Smooth muscle cell of the brain vasculature (primary cell): Measurements from ENCODE around the gene GFRA3.
A peak's percentile ranks its signal among the peaks of the same experiment; 100 is the strongest.

Experiments
- DNase-seq: peaks from one replicate; pipeline ENCODE4 v3.0.0-alpha.2; 2012; ENCODE audit warnings: low read depth, low spot score

GFRA3 gene

DNA sequence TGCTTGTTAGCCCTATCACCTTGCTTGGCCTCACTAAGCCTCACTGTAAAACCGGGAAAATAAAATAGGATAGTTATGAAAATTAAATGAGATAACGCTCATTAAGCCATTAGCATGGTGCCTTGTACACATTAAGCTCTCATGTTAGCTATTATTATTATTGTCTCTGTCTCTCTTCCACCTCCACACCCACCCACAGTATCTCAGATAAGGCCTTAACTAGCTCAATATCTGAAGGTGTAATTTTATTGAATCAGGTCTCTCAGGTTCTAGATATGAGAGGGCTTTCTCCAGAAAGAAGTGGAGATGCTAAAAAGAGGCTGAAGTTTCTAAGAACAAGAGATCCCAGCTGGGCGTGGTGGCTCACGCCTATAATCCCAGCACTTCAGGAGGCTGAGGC is 27.6 kb downstream of the GFRA3 start:
- no peak for DNase-seq

DNA sequence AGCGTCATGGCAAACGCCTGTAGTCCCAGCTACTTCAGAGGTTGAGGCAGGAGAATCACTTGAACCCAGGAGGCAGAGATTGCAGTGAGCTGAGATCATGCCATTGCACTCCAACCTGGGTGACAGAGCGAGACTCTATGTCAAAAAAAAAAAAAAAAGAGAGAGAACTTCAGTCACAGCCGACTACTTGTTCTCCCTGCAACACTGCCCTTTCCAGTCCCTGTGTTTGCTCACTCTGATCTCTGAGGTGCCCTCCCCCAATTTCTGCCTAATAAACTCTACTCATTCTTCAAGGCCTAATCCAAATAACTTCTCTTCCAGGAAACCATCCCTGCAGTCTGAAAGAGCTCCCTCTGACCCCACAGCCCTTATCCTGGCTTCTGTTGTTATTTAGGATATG is 28.1 kb downstream of the GFRA3 start:
- no peak for DNase-seq

DNA sequence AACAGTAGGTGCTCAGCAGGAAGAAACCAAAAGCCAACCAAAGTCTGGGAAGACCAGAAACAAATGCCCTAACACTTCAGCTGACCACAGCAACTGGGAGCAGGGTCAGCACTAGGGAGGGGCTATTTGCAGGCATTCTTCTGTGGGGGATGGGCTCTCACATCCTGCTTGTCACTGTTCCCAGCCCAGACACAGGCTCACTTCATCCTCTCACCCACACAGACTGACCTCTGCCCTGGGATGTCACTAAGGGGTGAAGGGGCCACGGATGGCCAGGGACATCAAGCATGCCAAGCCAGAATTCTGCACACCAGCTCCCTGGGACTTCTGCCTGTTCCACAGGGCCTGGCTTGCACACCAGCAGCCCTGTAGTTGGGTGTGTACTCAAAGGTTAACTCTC is 28.7 kb downstream of the GFRA3 start:
- DNase-seq: no peak

DNA sequence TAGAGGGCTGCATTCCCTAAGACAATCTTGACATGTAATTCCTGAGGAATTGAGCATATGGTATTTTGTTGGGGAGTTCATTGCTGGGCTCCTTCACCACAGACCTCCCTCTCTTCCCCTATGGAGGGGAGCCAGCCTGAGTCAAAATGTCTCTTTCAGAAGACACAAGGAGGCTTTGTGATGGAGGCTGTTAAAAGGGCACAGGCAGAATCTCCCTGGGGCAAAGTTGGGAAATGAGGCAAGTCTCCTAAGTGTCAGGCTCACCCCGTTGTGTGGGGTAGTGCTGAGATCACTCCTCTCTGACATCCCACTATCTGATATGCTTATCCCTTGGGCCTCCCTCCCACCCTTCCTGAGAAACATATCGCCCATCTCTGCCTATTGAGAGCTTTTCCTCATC is 30.6 kb downstream of the GFRA3 start:
- DNase-seq: no peak

DNA sequence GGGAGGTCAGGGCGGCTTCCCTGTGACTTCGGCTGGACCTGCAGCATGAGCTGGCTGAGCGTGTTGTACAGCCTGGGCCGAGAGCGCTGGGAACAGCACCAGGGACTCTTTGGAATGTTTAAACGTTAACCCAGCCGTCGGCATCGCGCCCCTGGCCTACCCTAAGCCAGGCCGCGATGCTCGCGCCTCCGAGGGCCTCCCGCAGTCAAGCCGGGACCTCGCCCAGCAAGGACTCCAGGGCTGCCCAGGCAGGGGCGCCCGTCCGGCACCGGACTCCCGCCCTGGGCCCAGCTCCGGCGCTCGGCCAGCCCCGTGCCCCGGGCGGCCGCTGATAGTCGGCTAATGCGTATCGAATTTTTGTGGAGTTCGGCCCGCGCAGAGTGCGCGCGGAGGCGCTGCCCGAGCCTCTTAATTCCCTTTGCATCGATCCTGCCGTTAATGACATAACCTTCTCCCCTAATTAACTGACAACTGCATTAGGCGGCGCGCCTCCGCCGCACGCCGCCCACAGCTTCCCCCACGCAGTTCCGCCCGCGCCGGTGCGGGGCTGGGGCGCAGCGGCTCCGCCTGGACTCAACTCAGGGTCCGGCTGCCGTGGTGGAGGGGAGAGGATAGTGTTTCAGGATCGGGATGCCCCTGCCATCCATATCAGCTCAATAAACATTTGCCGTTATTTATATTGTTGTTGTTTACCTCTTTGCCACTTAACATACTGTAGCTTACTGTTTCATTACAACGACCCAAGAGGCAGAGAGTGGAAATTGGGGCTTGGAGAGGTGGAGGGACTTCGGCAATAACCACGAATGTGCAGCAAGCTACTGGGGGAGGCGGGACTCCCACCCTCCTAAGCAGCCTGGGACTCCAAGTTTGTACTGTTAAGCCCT is 32.5 kb downstream of the GFRA3 start:
- no peak for DNase-seq

DNA sequence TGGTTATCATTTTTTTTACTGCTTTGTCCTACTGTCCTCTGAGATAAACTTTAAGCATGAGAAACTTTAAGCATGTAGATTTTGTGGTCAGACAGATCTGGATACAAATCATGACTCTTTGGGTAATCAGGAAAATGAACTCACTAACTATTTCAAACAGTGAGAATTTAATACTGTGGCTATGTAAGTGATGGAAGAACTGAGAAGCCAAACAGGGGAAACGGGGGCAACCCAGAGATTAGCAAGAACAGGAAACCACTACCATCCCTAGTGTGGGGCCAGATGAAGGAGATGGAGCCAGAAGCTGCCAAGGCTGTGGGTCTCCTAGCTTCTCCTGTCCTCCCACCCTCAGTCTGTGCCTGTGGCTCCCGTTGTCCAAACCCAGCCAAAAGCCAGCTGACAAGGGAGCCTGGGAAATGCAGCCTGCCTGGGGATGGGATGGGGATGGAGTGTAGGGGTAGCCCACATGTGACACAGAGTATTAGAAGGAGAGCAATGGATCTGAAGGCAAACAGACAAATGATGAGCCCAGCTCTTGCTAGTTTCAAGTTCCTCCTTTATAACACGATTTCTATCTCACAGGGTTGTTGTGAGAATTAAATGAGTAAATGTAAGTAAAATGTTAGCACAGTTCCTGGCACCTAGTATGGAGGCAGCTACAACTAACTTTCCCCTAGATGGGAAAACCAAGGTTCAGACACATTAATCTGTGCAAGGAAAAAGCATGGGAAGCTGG is 33.6 kb downstream of the GFRA3 start:
- no peak for DNase-seq

DNA sequence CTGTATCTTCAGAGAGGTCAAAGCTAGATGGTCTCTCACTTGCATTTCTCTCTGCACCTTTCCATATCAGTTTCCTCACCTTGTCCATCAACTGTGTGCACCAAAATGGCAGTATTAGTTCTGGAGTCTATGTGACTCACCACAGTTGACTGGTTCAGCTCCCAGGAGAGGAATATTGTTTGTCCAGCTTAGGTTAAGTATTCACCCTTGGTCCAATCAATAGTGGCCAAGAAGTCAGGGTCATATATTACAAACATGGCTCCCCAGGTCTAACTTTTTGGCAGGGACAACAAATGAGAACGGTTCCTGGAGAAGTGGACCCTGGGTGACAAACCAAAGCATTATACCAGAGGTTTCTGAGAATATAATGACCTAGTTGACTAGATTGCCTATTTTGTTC is 36.4 kb downstream of the GFRA3 start:
- DNase-seq: no peak

DNA sequence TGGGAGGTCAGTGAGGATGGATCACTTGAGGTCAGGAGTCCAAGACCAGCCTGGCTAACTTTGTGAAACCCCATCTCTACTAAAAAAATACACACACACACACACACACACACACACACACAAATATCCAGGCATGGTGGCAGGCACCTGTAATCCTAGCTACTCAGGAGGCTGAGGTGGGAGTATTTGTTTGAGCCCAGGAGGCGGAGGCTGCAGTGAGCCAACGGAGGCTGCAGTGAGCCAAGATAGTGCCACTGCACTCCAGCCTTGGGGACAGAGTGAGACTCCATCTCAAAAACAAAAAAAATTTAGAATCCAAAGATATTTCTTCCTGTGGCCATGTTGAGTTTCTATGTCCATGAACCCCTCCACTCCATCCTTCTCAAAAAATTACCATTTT is 39.8 kb downstream of the GFRA3 start:
- no peak for DNase-seq

DNA sequence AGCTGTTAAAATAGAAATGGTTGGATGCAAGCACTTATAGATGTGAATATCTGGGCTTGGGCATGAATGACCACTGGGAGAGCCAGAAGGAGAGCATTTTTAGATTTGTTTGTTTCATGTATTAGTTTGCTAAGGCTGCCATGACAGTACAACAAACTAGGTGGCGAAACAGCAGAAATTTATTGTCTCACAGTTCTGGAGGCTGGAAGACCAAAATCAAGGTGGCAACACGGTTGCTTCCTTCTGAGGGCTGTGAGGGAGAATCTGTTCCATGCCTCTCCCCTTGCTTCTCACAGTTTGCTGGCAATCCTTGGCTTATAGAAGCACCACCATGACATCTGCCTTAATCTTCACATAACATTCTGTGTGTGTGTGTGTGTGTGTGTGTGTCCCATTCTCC is 41.1 kb downstream of the GFRA3 start:
- DNase-seq: no peak

DNA sequence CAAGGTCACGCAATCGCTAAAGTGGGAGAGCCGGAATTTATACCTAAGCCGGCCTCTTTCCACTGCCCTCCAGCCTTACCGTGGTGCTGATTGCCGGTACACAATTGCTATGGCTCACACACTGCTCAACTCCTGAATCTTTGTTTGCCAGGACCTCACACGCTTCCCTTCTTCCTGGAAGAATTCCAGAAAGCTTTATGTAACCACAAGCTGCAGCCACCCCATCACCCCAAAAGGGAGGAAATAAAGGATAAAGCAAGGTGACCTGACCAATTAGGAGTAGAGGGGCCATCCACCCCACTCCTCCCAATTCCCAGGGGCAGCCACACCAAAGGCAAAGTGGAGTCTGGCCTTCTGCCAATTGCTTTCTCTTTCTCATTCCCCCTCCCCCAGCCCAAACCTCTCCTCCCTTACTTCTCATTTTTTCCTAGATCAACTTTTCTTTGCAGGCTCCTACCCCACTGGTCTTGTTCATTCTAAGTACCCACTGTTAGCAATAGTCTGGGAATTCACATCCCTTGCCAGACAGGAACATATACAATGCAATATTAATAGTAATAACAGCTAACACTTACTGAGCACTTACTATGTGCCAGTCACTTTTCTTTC is 43.3 kb downstream of the GFRA3 start:
- DNase-seq: no peak

DNA sequence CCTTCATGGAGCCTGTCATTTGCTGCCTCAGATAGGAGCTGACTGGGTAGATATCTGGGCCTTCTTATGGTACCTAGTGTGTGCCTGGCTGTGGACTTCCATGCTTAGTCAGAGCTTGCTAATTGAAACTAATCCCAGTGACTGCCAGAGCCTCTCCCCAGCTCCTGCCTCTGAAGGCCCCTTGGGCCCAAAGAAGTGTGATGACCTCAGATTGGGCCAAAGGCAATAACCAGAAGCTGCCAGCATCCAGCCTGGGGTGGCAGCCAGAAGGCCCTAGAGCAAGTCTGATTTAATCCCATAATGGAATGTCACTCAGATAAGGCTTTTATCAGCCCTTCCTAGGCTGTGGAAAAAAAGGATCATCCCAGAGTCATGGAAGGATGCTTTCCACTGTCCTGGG is 44.2 kb downstream of the GFRA3 start:
- no peak for DNase-seq

DNA sequence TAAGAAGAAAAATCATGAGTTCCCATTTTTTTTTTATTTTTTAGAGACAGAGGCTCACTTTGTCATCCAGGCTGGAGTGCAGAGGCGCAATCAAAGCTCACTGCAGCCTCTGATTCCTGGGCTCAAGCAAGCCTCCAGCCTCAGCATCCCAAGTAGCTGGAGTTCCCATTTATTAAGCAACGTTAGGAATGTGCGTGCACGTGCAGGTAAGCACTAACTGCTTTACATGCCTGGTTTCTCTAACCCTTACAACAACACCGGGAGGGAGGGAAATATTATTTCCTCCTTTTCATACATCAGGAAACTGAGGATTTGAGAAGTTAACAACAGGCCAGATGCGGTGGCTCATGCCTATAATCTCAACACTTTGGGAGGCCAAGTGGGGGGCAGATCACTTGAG is 45.0 kb downstream of the GFRA3 start:
- no peak for DNase-seq

DNA sequence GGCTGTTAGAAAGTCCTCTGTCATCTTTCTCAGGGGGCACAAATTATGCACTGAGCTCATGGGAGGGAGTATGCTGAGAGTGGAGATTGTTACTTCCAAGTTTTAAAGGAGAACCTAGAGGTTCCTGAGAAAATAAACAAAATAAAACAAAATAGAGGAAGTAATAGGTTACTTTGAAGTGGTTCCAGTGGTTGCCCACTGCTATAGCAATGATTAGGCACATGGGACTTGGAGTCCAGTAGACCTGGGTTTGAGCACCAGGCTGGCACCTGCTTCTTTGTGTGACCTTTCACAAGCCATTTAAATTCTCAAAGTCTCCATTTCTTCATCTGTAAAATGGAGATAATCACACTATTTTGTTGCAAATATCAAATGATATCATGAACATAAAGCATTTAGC is 47.5 kb downstream of the GFRA3 start:
- no peak for DNase-seq

DNA sequence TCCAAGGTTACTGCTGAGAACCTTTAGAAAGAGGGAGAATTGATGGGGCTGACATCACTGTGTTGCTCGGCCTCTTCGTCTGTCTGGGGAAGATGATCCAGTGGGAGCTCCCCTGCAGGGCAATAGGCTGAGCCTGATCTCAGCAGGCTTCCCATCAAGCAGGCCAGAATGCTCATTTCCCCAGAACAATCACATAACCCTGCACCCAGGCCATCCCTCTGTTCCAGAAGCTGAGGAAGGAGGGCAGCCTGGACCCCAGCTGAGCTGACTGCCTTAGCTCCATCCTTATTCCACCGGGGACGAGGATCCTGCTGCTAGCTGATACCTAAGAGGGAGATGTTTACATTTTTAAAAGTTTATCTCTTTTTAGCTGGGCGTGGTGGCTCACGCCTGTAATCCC is 49.7 kb downstream of the GFRA3 start:
- DNase-seq: no peak

DNA sequence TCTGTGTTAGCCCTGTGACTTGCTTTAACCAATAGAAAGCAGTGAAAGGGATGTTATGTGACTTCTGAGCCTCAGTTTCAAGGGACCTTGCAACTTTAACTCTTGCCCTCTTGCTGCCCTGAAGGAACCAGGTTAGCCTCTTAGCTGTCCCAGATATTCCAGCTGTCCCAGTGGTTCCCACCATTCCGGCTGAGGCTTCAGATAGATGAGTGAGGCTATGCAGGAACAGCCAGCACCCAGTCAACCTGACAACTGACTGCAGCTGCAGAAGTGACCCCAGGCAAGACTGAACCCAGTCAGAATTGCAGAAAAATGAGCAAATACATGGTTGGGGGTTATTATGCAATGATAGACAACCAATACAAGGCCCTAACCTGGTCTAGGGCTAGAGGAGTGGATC is 50.9 kb downstream of the GFRA3 start:
- DNase-seq: no peak

DNA sequence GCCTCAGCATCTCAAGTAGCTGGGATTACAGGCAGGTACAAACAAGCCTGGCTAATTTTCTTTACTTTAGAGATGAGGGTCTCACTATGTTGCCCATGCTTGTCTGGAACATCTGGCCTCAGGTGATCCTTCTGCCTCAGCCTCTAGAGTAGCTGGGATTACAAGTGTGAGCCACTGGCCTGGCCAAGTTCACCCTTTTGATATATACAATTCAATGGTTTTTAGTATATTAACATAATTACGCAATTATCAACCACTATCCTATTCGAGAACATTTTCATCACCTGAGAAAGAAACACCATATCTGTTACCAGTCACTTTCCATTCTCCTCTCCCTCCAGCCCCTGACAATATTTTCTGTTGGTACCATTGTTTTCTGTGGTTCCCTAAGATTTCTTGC is 57.6 kb downstream of the GFRA3 start:
- no peak for DNase-seq

DNA sequence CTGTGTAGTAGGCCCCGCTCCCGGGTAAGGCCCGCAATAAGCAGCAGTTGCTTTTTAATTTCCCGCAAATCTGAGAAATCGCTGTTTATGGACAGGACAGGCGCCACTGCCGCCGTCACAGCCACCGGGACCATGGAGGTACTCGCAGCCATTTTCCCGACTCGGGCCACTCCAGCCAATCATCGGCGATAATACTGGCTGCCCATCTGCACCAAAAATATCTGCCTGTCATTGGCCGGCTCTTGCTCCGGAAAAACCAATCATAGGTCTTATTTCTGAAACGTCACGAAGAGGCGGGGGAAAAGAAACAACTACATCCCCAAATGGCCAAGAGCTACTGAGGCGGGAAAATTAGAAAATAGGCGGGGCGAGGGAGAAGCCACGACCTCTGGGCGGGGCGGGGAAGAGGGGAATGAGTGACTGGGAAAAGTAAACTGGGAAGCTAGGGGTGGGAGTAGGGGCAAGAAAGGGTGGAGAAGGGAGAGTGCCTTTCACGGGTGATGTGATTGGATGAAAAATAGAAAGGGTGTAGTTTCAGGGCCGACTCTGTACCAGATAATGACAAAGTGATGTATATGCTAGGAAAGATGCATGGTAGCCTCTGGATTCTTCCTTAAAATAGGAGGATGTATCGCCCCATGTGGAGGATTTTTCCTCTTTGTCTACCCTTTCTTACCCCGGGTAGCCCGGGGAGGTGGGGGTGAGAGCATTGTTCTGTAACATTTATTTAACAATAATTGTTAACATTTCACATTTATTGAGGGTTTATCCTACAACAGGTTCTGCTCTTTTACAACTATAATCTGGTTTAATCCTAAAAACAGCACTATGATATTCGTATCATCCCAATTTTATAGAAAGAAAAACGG is 61.0 kb downstream of the GFRA3 start, which contains the start of gene CDC23:
Gene CDC23, minus strand, starts transcription at position 163 of the 869 bp plus-strand sequence. Its CDS starts 11 bp downstream, at position 152.
- DNase-seq: peak; percentile 96

DNA sequence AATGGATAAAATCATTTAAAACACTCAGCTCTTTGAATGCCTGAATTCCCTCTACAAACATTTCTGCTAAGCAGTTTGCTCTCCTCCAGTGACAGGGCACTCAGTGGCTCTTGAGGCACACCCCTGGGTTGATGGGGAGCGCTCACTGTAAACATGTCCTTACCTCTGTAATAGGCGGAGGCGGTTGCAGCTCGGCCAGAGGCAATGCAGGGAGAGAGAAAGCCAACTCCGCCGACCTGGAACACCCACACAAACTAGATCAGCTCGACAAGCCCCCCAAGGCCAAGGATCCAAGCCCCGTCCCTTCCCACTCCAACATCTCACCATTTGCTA is 61.6 kb downstream of the GFRA3 start:
- no peak for DNase-seq

DNA sequence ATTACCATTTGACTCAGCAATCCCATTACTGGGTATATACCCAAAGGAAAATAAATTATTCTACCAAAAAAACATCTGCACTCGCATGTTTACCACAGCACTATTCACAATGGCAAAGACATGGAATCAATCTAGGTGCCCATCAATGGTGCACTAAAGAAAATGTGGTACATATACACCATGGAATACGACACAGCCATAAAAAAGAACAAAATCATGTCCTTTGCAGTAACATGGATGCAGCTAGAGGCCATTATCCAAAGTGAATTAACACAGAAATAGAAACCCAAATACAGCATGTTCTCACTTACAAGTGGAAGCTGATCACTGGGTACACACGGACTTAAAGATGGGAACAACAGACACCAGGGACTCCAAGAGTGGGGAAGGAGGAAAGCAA is 63.4 kb downstream of the GFRA3 start:
- DNase-seq: no peak
